Fibroblast of pulmonary artery (primary cell): Measurements from ENCODE around the gene UBE2QL1.
"Not testable (repeated sequence)": the region's sequence is repeated elsewhere in the genome, so short reads cannot be mapped to it uniquely, and the experiment has no call there.

Experiments used
- DNase-seq: peaks from one replicate; pipeline ENCODE4 v3.0.0-alpha.2; 2010; ENCODE audit warnings: low read depth
- H3K4me3 ChIP-seq: replicated peaks from 2 replicates; pipeline ENCODE4 v1.5.1; 2011; ENCODE audit warnings: low read depth, mild to moderate bottlenecking, control low read depth, low read length, moderate library complexity
- CTCF ChIP-seq: IDR thresholded peaks from 2 replicates; pipeline ENCODE4 v1.5.1; 2011; ENCODE audit warnings: mild to moderate bottlenecking, control low read depth, low read length, inconsistent platforms; ENCODE audit errors: missing control alignments

UBE2QL1 gene

GRCh38 chr5:6508931-6509330 lies 60.3 kb downstream of the UBE2QL1 start:
- no peak for DNase-seq
- no peak overlapping the region for H3K4me3 ChIP-seq
- no peak for TF ChIP-seq CTCF

GRCh38 chr5:6510132-6510531 lies 61.5 kb downstream of the UBE2QL1 start:
- no peak overlapping the region for H3K4me3 ChIP-seq

GRCh38 chr5:6510973-6511372 lies 62.3 kb downstream of the UBE2QL1 start:
- no peak overlapping the region for H3K4me3 ChIP-seq
- TF ChIP-seq CTCF, result no peak

More at GRCh38 chr5:6510132-6510531, 61.5 kb downstream of the UBE2QL1 start:
- DNase-seq, result no peak
- TF ChIP-seq CTCF, result no peak

GRCh38 chr5:6515812-6516211 lies 67.2 kb downstream of the UBE2QL1 start:
- DNase-seq, H3K4me3 ChIP-seq: not testable (repeated sequence)

More at GRCh38 chr5:6510973-6511372, 62.3 kb downstream of the UBE2QL1 start:
- DNase-seq, result no peak

DNA sequence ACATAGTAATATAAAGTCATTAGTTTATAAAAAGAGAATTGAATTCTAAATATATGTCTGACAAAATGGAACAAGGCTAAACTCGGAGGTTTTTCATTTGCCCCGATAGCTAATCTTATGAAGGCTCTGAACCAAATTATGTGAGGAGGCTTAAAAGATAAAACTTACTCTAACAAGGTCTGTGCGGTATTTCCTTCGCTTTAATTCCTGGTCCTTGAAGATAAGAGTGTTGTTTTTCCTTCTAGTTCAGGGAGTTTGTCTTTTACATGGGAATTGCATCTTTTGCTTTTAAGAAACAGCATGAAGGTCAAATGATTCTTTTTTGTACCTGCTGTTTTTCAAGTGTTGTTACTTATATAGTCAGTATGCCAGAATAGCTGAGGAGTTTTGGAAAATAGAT lies 68.2 kb downstream of the UBE2QL1 start:
- no peak for TF ChIP-seq CTCF
- DNase-seq, result no peak
- H3K4me3 ChIP-seq, result no peak overlapping the region

GRCh38 chr5:6517510-6517909 lies 68.9 kb downstream of the UBE2QL1 start:
- H3K4me3 ChIP-seq, result no peak overlapping the region
- TF ChIP-seq CTCF, result no peak
- no peak for DNase-seq

- TF ChIP-seq CTCF, result no peak
- no peak overlapping the region for H3K4me3 ChIP-seq
- no peak for DNase-seq
Observed at GRCh38 chr5:6518298-6519057, 69.8 kb downstream of the UBE2QL1 start.
